Measurements from ENCODE around the gene PDE6C.

The PDE6C gene

GRCh38 chr10:93615576-93616235 is 3.4 kb downstream of the PDE6C start:
- no peak for TF ChIP-seq CTCF (IDR thresholded peaks at IDR 0.05)

- no peak for TF ChIP-seq CTCF (IDR thresholded peaks at IDR 0.05)
These were observed 8.6 kb downstream of the PDE6C start for GRCh38 chr10:93620925-93621324.

GRCh38 chr10:93622942-93623341 is 10.6 kb downstream of the PDE6C start:
- no peak for TF ChIP-seq CTCF (IDR thresholded peaks at IDR 0.05)

GRCh38 chr10:93628858-93629257 is 16.5 kb downstream of the PDE6C start:
- no peak for TF ChIP-seq CTCF (IDR thresholded peaks at IDR 0.05)

- no peak for TF ChIP-seq CTCF (IDR thresholded peaks at IDR 0.05)
These were observed 17.4 kb downstream of the PDE6C start for GRCh38 chr10:93629647-93630305.

GRCh38 chr10:93630625-93631557 is 18.6 kb downstream of the PDE6C start:
- no peak for TF ChIP-seq CTCF (IDR thresholded peaks at IDR 0.05)

GRCh38 chr10:93639791-93640190 is 27.5 kb downstream of the PDE6C start:
- TF ChIP-seq CTCF (IDR thresholded peaks at IDR 0.05): no peak
